Immature natural killer cell (primary cell): ENCODE results near the gene LRPAP1. TPM values are rescaled to one million over a fixed set of nuclear protein-coding genes. Genes with fewer than 3 reads are reported as not detected.
"Not testable (repeated sequence)": the region's sequence is repeated elsewhere in the genome, so short reads cannot be mapped to it uniquely, and the experiment has no call there.

Experiments
- DNase-seq, 3 donors: peaks; one replicate each; pipeline ENCODE4 v3.0.0; 2022; ENCODE audit warnings: mixed read lengths in 1 of 3
- H3K27ac Mint-ChIP-seq, 6 donors: one replicate each; pipeline ENCODE4 v1.8.0; 2020; ENCODE audit warnings: mixed read lengths in 6 of 6, mild to moderate bottlenecking in 5 of 6, inconsistent platforms in 4 of 6, moderate library complexity in 3 of 6
- H3K27me3 Mint-ChIP-seq, 3 donors: one replicate each; pipeline ENCODE4 v1.8.0; 2020 to 2021; ENCODE audit warnings: low read depth in 3 of 3, mild to moderate bottlenecking in 3 of 3, mixed read lengths in 3 of 3, moderate library complexity in 3 of 3, inconsistent platforms in 1 of 3
- H3K36me3 Mint-ChIP-seq, 3 donors: one replicate each; pipeline ENCODE4 v1.8.0; 2020; ENCODE audit warnings: mixed read lengths in 3 of 3, inconsistent platforms in 2 of 3, mild to moderate bottlenecking in 2 of 3
- H3K4me1 Mint-ChIP-seq, 2 donors: one replicate each; pipeline ENCODE4 v1.8.0; 2020; ENCODE audit warnings: inconsistent platforms in 2 of 2, mild to moderate bottlenecking in 2 of 2, mixed read lengths in 2 of 2, moderate library complexity in 1 of 2
- H3K4me3 Mint-ChIP-seq, 5 donors: one replicate each; pipeline ENCODE4 v1.8.0; 2020; ENCODE audit warnings: mild to moderate bottlenecking in 5 of 5, mixed read lengths in 5 of 5, inconsistent platforms in 3 of 5, moderate library complexity in 3 of 5
- H3K9me3 Mint-ChIP-seq, 6 donors: one replicate each; pipeline ENCODE4 v1.8.0; 2020; ENCODE audit warnings: mild to moderate bottlenecking in 6 of 6, mixed read lengths in 6 of 6, inconsistent platforms in 4 of 6, moderate library complexity in 3 of 6
- polyA plus RNA-seq, 3 donors: library from polyadenylated mRNA; unstranded; fragments of 300-500 nt; fragmentation: Illumina TruSeq; gene quantifications; one replicate each; pipeline ENCODE4 v1.2.3, GENCODE V29; 2021

Gene LRPAP1
- polyA plus RNA-seq, 3 donors from 2014 or later: 98.7 to 185 (median 148) TPM

- H3K4me3 Mint-ChIP-seq, H3K36me3 Mint-ChIP-seq, H3K4me1 Mint-ChIP-seq, H3K27ac Mint-ChIP-seq, DNase-seq, H3K27me3 Mint-ChIP-seq: not testable (repeated sequence)
- peaks cover 1 to 15% (median 7%) of the 10 kb centered on the region in 6 donors for H3K9me3 Mint-ChIP-seq
Observed at GRCh38 chr4:3455596-3455995, 76.6 kb downstream of the LRPAP1 start.

Other genes with a start within 250 kb of the LRPAP1 start
- 1 to 10 TPM in 2 of 3 donors, not detected in 1; 2.5 to 2.7 TPM for gene RGS12, start 239.4 kb downstream of the LRPAP1 start, polyA plus RNA-seq
- gene HGFAC, start 90.5 kb downstream of the LRPAP1 start, polyA plus RNA-seq: not detected
- 1 to 10 TPM in 2 of 3 donors, not detected in 1; 4.2 to 4.8 TPM for gene DOK7, start 69.1 kb downstream of the LRPAP1 start, polyA plus RNA-seq
- gene ADRA2C, start 234.0 kb upstream of the LRPAP1 start, polyA plus RNA-seq: not detected